ENCODE data around the gene CHST1.

Gene CHST1, protein sequence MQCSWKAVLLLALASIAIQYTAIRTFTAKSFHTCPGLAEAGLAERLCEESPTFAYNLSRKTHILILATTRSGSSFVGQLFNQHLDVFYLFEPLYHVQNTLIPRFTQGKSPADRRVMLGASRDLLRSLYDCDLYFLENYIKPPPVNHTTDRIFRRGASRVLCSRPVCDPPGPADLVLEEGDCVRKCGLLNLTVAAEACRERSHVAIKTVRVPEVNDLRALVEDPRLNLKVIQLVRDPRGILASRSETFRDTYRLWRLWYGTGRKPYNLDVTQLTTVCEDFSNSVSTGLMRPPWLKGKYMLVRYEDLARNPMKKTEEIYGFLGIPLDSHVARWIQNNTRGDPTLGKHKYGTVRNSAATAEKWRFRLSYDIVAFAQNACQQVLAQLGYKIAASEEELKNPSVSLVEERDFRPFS

DNA sequence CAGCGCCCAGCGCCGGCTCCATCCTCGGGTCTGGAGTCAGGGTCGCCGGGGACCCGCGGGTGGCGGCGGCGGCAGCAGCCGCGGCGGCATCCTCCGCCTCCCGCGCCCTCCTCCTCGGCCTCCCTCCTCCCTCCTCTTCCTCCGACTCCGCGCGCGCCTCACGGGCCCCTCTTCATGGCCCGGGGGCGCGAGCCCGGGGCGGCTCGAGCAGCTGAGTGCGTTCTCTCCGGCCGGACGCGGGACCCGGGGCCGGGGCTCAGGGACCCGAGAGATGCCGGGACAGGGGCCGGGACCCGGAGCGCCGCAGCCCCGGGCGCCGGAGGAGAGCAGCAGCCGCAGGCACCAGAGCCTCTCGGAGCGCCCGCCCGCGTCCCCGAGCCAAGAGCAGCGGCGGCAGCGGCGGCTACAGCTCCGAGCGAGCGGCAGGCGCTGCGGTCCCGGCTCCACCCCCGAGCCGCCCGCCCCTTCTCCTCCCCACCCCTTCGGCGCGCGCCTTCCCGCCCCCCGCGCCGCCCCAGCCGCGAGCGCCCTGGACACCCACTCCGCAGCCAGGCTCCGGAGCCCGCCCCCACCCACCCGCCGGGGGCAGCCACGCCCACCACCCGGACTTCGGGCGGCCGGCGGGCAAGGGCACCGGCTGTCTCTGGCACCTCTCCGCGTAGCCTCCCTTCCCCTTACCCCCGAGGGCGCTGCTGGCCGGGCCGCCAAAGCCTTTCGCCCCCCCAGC is at the start of gene CHST1:
TSS of gene CHST1 (minus strand) at position 417 of the 727 bp plus-strand sequence. CDS start 14,699 bp downstream, outside the sequence.
- DNase-seq (ENCODE audit: low spot score) = no peak

DNA sequence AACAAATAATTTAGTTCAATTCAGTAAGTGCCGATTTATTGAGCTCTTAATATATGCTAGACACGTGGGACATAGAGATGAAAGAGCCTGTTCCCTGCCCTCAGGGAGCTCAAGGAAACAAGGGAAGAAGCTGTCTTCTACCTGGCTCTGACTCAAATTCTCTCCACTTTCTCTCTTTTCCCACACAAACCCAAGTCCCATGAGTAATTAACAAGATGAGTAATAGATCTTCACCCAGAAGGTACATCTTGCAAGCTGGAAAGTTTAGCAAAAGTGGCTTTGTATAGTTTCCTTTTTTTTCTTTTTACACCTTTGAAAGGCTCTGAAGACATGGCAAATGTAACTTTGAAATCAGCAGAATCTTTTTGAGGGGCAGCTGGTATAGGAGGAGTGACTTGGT is 48.2 kb upstream of the CHST1 start:
- DNase-seq (ENCODE audit: low spot score) = no peak

DNA sequence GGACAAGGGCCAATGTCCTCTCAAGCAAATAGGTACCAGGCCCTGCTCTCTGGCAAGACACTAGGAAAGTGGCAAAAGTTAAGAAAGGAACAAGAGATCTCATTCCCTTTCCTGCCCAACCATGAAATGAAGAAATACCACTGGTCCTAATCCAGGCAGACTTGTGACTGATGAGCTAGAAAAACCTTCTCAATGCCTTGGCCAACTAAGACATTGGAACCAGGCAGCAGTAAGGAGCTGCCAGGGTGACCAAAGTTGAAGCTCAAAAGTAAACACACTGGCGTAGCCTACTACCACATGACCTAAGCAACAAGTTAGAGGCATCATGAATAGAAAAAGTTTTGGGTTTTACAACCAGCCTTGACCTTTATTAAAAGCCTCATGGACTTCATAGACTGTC is 45.1 kb upstream of the CHST1 start:
- DNase-seq (ENCODE audit: low spot score) = no peak

DNA sequence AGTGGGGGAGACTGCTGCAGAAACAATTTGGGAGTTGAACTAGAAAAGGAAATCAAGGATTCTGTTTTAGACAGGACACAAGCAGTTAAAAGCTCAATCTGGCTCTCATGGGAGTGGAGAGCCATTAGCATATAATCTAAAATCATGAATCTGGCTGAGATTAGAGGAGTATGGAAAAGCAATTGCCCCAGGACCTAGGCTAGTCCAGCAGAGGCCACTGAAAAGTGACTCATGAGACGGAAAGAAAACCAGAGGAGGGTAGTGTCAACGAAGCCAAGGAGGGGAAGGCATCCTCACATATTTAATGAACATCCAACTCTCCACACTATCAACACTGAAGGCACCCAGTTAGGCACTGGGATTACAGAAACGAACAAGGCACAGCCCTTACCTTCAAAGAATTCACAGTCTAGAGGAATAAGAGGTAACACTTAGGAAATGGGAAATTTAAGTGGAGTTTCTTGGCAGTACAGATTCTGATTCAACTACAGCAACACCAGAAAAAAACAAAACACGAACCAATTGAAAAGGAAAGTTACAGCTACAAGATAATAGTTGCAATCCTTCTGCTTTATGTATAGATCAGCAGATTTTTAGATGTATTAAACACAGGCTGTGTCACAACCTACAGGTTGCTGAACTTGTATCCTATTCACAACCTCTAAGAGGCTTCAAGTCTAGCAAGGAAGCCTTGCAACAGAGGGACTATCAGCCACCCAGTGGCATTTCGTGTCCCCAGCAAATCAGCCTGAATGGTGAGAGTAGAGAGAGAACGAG is 43.7 kb upstream of the CHST1 start:
- no peak for DNase-seq (ENCODE audit: low spot score)

DNA sequence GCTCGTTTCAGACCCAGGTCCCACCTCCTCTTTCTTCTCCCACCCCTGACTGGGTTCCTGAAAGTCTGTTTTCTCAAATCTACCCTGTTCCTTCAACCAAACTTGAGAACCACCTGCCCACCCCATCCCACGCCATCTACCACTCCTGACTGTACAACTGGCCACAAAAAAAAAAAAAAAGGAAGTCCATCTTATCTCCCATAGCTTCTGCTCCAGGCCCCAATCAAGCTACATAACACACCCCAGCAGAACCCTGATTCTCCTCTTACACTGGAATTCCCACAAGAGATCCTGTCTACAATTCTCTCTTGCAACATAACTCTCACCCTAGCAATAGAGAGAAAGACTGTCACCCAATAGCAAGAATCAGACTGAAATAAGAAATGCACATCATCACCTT is 39.2 kb upstream of the CHST1 start:
- no peak for DNase-seq (ENCODE audit: low spot score)

DNA sequence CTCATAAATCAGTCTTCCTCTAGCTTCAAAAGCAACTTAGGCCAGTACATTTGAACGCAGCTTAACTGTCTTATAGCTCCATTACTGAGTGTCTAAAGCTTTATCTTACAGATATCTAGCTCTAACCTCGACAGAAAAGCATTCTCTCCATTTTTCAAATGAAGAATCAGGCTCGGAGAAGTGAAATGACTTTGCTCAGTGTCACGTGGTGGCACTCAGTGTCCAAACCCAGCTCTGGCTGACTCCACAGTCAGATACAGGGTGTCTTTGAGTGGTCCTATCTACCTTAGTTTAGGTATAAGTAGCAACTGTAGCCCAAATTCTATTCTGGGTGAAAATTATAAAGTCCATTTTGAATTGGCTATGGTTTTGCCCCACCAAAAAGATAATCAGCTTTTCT is 38.7 kb upstream of the CHST1 start:
- no peak for DNase-seq (ENCODE audit: low spot score)

DNA sequence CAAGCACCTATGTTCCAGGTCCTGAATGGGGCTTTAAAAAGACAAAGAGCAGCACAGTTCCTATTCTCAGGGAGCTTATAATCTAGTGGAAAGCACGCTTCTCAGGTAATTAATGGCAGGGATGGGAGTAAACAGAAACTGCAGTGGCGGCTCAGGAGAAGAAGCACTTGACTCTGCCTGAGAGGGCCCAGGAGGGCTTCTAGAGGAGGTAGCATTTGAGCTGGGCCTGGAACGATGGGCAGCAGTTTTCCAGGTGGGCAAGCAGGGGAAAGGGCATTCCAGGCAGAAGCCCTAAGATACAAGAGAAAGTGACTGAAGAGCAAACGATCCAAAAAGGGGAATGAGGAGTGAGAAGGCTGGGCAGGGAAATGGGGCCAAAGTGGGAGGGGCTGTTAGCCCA is 37.1 kb upstream of the CHST1 start:
- DNase-seq (ENCODE audit: low spot score) = no peak

DNA sequence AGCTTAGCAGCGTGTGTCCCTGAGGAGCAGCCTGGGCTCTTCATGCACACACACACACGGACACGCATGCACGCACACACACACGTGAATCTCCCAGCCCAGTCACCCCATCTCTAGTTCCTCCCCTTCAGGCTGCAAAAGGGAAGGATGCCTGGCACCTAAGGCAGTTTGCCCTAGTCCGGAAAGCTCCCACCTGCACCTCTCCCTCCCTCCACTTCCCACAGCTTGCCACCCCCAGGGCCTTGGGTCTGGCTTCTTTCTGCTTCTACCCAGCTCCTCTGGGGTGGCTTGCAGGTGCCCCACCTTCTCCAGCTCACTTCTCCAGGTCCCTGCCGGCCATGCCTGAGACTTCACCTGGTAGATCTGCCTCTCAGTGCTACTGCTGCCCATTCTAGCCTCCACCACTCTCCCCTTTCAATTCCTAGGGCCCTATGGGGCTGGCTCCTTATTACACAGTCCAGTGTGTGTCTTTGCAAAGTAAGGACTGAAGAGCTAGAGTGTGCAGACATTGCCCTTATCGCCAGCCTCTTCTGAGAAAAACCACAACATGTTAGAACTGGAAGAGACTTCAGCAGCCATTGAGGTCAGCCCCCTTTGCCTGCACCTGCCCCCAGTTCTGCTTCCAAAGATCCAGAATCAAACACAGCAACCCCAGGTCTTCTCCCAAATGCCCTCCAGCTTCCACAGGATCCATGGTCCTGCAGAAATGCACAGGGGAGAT is 33.5 kb upstream of the CHST1 start:
- no peak for DNase-seq (ENCODE audit: low spot score)

DNA sequence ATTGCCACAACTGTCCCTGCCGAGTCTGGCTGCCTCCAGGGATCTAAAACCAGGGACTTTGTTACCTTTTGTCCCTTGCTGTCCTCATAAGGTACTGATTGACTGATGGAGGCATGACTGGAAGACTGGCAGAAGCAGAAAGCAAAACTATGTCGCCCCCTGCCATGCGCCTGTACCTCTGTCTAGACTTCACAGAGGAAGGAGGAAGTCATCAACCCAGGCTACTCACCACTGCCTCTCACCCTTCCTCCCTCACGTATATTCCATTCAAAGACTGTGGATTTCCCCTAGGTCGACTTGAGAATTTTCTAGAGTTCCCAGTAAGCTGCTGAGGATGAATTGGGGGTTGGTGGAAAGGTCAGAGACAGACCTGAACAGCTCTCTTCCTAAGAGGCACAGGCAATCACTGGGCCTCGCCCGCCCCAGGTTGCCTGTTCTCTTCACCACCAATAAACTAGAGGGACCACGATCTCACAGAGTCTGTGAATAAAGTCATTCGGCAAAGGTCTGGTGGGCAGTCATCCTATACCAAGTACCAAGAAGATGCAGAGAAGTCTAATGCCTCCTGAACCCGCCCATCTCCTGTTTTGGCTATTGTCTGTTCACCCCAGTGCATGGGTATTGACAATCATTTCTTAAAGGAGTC is 27.5 kb upstream of the CHST1 start:
- no peak for DNase-seq (ENCODE audit: low spot score)

DNA sequence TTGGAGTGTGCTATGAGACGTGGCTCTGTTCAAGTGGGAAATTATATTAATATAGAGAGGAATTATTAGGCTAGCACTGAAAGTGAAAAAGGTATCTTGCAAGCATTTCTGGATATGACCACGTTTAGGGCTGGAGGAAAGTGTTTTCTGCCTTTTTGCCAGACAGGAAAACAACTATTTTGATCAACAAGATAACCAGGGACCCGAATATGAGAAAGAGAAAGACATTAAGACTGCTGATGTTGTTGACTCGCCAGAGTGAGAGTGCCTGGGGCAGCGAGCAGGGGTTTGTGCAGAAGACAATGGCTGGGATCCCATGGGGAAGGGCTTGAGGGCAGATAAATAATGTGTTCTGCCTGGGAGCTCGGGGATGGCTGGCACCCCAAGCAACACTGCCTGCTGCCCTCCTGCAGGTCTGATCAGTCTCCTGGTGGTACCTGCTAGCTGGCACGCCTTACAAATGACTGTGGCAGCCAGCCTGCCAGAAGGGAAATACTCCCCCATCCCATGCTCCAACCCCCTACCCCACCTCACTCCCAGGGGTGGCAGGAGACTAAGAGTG is 23.1 kb upstream of the CHST1 start:
- no peak for DNase-seq (ENCODE audit: low spot score)

DNA sequence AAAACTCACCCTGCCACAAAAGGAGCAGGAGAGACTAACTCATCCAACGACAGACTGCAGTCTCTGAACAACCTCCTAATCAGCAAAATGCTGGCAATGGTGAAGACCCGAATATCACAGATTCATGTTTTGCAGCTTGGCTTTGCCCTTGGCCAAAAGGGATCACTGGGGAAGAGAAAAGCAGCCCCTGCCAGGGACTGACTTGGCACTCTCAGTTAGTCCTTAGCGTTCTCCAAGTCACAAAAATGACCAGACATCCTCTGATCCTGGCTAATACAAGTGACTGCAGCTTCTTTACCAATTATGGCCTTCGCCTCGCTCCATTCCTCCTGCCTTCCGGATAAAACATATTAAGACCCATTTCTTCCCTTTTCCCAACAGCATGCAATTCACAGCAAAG is 22.4 kb upstream of the CHST1 start:
- DNase-seq (ENCODE audit: low spot score) = no peak

DNA sequence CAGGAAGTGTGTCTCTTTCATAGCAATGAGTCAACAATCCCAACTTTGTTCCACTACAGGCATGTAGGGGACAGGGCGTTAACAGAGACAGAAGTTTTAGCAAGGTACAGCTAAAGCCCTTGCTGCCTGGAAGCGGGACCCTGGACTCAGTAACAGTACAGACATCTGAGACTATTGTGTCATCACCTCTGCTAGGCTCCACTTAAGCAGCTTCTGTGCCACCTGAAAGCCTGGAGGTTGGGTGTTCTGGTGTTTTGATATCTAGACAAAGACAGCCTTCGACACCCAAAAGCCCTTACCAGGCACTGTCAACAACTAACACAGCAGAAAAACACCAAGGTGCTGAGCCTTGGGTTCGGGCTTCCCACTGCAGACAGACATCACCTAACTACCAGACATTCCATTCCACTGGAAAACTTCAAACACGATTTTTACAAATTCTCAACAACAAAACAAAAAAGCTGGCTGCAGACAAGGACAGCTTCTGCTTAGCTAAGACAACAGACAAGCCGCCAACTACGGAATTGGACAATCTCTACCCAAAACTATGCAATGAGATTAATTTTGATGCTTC is 20.6 kb upstream of the CHST1 start:
- DNase-seq (ENCODE audit: low spot score) = no peak

DNA sequence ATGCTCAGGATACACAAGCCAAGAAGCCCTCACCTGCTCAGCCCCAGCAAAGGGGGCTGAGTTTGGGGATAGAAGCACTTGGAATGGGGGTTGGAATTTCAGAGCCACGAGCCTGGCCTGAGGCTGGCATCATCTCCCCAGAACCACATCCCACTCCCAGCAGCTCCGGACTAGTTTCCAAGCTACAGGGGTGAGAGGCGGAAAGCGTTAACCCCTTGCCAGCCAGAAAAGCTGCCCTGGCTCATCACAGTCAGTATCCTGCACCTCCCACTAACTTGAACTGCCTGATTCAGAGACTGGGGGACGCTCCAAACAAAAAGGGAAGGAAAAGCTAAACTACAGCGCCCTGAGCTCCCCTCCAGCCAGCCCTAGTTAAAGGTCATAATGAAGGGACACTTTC is 19.0 kb upstream of the CHST1 start:
- DNase-seq (ENCODE audit: low spot score) = no peak

DNA sequence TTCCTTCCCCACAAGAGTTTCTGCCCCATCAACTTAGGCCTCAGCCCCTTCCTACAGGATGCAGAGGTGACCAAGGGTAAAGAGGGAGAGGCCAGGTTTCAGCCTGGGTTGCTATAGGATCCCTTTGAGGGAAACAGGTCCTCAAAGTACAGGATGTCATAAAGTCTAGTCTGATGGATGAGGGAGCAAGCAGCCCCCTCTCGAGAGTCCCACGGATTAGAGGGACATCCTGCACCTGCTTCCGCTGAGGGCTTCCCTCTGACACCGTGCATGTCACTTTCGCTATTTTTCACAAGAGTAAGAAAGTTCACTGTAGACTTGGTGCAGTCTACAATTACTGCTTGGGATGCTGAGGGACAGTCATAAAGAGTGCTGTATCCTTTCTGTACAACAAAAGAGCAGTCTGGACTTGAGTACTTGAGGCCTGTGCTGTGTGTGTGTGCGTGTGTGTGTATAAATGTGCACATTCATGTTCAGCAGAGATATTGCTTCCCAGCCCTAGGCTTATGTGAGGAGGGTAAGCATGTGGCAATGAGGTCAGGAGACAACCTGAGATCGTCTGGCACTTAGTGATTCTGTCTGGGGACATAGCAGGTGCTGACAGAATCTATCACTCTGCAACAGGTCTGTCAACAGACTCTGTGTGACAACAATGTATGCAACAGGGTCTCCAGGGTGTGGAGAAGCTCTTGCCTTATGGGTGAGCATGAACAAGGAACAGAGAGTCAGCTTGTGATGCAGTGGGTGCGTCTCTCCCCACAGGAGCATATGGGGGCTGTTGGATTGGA is 18.0 kb upstream of the CHST1 start:
- DNase-seq (ENCODE audit: low spot score) = no peak

DNA sequence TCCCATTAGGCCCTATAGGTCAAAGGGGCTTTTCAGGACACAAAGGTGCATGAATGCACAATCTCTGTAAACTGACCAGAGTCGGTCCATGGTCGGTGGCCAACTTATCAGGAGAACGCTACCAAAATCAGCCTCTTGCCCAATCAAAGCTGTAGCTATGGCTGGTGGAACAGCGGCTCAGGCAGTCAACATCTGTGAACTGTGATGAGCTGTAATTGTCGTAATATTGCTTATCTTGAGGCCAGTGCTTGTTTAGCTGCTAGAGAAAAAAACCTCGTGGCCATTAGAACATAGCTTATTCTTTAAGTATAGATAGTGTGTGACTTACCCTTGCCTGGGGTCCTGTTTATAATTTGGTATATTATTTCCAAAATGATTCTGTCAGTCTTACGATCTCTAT is 14.4 kb upstream of the CHST1 start:
- no peak for DNase-seq (ENCODE audit: low spot score)

DNA sequence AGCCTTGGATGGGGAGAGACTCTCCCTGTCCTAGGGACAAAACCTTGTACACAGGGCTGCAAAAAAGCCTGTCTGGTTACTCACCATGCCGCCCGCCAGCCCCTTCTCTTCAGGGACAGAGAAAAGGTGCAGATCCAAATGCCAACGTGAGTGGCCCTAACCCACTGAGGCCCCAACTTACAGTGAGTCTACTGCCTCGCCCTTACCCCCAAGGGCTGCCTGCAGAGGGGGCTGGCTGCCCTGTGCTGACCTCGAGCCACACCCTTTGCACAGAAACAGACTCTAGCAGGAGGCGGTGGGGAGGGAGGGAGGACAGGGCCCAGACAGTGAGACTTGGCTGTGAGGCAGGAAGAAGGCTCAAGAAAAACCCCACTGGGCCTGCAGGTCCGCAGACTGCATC is 13.6 kb upstream of the CHST1 start:
- DNase-seq (ENCODE audit: low spot score) = no peak

DNA sequence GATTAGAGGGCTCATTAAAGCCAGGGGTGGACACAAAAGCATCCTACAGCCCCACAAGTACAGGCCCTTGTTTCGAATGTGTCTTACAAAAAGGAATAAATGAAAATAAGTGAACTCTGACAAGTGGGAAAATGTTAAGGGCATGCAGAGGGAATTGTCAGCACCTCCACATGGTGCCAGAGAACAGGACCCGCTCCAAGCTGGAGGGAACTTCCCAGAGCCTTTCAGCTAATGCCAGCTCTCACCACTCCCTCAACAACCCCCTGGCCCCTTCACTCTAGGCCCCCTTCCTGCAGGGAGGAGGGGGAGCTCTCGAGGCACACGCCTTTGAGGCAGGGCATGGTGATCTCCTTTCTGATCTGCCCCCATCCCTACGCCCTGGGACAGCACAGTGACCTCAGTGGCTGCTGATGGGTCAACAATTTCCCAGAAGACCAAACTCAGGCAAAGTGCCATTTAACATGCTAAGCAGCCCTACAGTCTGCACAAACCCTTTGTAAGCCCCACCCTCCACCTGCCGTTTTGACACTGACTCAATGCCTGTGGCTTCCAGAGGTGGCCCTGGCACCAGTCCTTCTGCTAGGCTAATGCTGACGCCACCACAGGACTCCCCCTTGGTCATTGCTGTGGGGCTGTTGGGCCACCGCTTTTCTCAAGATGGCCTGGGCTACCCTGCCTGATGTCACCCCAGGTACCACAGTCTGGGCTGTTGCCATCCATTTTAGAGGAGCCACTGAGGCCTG is 12.5 kb upstream of the CHST1 start:
- no peak for DNase-seq (ENCODE audit: low spot score)

DNA sequence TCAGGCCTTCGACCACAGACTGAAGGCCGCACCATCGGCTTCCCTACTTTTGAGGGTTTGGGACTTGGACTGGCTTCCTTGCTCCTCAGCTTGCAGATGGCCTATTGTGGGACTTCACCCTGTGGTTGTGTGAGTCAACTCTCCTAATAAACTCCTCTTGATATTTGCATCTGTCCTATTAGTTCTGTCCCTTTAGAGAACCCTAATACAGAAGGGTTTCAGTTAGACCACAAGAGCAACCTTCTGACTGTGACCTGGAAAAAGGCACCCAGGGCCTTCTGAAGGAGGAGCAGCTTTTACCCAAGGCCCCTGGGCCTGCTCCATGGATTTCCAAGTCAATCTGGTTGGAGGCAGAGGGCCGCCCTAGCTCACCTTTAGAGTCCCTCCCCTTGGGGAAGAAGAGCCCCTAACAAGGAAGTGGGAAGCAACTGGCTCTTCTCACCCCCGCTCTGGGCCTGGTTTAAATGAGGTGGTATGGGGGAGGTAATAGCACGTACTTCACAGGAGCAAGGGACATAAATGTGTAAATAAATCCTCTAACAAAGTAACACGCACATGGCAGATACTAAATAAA is 11.2 kb upstream of the CHST1 start:
- no peak for DNase-seq (ENCODE audit: low spot score)

DNA sequence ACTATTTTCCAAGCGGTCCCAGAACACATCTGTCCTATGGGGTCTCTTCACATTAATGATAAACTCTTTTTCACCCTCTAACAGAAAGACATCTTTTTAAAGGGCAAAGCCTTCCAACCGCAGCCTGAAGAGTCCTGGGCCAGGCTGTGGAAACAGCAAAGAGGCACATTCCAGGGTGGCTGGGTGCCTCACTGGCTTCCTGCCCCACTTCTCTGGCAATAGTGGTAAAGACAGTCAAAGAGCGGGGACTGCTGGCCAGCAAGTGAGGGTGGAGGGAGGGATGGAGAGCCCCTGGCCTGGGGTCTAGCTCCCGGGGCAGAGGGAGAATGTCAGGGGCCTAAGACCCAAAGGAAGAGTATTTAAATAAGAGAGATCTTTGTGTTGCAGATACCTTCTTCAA is 10.2 kb upstream of the CHST1 start:
- no peak for DNase-seq (ENCODE audit: low spot score)

All from hematopoietic multipotent progenitor cell treated with erythropoietin and hydrocortisone succinate and interleukin-3 and kit ligand, for 17 days (in vitro differentiated cells).